Measurements from ENCODE around the gene DHRS3.
"Not testable (repeated sequence)": the region's sequence is repeated elsewhere in the genome, so short reads cannot be mapped to it uniquely, and the experiment has no call there.

The DHRS3 gene

DNA sequence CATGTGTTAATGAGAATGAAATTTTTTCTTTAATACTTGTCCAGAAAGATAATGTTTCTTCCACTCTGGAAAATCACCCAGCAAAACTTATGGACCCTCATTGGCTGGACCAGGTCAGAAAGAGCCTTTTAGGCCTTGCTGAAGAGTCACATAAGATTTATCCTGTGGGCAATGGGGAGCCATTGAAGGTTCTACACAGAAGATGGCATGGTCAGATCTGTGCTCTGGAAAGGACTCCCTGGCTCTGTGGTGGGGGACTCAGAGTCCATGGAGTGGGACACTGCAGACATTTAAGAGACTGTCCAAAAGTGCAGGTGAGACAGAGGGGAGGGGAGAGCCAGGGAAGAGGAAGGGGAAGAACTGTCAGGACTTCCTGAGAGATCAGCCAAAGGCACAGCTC lies 66.4 kb downstream of the DHRS3 start:
- no peak for DNase-seq

DNA sequence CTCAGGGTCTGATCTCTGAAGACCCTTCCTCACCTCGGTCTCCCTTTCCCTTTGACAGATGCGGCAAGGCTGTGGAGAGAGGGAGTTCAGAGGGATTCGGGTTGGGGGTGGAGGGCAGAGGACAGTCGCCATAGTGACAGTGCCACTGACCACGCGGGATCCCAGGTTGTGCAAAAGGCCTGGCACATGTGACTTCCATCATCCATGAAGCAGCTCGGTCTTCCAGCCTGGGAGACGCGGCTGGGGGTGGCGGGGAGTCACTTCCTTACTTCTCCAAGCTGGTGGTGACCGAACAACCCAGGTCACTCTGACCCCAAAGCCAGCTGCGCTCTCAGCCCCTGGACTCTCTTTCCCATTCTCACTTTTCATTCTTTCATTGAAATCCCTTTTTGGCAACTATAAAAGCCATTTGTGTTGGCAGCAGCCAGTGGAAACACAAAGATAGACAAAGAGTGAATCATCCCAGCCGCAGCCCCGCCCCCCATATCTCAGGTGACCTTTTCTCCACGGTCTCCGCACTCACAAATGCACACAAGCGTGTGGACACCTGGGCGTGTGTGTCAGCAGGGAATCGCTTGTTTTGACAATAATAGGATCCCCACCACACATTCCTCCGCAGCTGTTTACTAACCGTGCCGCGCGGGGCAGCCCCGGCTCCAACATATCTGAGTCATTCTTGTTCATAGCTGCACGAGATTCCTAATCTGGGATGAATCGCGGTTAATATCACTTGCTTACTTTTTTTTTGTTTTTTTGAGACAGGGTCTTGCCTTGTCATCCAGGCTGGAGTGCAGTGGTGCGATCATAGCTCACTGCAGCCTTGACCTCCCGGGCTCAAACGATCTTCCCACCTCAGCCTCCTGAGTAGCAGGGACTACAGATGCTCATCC lies 68.3 kb downstream of the DHRS3 start:
- DNase-seq, result no peak

DNA sequence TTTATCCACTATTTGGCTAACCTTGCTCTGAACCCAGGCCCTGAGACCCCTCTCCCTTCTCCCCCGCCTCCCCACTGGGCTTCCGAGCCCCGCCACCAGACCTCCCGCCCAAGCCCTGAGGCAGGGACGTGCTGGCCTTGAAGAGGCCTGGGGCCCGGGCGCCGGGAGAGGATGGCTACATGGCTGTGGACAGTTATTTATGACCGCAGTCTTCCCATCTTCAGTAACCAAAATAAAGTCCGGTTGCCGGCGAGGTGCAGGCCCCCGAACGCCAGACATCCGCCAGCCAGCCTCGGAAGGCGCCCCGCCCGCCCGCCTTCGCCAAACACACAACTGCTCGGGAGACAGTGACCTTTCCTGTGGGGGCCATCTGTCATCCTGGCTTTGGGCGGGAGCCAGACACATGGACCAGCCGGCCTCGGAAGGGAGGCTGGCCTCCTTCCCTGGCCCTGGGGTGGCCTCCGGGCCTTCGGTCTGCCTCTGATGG lies 69.0 kb downstream of the DHRS3 start:
- DNase-seq, result no peak

DNA sequence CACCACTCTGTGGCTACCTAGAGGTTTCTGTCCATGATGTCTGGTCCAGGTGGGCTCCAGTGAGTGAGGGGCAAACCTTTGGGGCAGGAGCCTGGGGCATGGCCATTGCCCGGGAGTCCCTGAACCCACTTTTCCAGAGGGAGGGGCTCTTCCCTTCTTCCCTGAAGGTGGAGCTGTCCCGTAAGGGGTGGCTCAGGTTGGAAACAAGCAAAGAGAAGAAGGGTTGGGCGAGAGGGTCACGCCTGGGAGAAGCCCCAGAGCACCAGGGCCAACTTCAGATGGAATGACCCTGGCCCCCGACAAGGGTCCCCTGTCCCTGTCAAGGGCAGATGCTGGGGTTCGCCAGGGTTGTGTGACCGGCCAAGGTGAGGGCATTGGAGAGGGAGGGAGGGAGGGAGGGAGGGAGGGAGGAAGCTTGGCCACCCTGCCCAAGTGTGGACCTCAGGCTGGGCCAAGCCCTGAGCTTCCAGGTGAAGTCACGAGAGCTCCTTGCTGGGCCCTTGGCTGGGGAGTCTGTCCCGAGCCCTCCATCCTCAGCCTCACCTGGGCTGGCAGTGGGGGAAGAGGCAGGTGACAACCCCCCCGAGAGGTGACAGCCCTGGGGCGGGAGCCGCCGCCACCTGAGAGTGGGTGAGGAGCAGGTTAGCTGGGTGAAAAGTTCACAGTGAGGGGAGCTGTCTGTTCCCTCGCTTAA lies 69.6 kb downstream of the DHRS3 start:
- DNase-seq, result no peak

DNA sequence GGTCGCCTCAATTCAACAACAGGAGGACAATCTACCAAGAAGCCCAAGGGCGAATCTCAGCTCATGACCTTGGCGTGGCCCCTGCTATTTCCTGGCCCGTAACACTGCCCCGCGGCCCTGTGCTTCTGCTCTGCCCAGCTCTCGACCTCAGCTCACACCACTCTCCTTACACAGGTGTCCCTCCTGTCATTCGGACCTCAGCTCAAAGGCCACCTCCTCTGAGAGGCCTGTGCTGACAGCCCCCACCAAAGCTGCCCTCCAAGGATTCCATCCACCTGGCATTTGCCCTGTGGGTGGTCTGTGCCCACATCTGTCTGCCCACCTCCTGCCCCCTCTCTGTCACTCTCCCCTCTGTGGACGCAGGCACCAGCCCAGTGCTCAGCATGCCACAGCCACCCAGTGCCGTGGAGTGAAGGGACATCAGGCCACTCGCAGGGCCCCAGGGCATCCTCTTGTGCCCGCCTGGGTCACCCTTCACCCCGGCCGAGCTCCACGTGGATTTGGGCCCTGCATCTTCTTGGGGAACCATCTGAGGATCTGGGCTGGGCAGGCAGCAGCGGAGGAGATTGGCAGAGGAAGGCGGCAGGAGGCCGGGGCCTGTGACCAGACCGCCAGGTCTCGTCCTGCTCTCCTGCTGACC lies 70.3 kb downstream of the DHRS3 start:
- no peak for DNase-seq

DNA sequence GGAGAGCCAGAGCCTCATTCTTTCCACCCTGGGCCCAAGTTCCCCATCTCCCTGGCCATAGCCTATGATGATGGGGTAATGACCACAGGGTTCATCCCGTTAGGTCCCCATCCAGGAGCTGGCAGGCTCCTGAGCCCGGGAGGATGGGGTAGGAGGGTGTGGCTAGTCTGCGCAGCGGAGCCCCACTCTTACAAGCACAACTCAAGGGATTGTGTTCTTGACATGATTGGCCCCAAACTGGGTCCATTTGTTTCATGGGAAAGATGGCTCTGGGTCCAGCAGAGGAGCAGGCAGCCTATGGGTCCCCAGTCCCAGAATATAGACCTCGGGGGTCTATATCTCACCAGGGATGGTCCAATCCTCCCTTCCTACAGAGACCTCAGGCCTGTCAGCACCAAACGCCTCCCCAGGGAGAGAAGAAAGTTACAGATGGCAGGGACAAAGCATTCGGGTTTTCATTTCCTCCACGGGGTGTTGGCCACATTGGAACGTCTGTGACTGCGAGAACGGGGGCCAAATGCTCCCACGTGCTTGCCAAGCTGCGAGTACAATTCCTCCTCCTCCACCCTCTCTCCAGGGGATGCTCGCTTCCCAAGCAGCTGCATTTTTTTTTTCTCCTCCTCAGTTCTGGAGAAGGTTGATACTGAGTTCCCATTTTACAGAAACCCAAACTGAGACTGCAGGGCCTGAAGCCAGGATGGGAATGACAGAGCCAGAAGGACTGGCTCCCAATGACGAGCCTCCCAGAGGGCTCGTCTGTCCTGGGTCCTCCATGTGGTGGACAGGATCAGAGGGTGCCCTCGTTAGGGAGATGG lies 71.0 kb downstream of the DHRS3 start:
- no peak for DNase-seq

DNA sequence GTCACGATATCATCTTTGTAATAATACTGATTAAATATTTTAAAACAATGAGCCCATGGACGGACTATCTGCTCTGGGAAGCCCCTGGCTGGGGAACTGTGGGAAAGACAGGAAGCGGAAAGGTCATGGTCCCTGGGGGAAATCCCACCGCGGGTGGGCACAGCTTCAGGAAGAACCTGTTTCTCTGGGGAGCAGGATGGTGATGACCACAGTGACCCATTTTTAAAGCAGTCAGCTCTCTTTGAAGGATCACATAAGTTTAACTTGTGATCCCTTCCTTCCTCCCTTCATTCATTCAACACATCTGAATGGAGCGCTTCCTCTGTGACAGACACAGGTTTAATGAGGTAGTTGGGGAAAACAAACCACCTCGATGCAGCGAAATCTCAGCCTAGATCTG lies 73.0 kb downstream of the DHRS3 start:
- DNase-seq, result no peak

DNA sequence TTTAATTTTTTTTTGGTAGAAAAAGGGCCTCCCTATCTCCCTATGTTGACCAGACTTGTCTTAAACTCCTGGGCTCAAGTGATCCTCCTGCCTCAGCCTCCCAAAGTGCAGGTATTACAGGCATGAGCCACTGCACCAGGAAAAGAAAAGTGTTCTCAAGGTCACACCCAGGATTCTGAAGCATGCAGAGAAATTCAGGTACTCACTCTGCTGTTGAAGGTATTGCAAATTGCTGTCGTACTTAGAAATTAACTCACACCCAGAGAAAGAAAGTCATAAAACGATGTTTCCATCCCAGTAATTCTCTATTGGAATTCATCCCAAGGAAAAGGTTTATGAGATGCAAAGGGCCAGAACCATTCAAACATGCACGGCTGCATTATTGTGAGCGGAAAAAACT lies 73.7 kb downstream of the DHRS3 start:
- DNase-seq, result no peak

DNA sequence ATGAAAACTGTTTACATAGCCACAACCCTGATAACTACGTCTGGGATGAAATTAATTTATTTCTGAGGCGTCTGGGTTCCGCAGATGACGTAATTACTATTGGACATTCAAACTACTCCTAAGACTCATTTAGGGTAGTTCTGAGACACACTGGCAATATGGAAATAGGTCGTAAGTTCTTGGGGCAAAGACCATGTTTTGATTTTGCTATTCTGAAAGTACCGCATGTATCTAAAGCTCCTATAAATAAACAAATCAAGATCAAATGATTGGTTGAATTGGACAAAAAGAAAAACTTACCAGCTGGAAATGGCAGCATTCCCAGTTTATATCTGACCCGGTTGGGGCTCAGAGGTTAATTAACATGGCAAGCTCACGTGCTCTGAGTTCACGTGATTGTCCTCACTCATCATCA lies 74.3 kb downstream of the DHRS3 start:
- DNase-seq, result no peak

DNA sequence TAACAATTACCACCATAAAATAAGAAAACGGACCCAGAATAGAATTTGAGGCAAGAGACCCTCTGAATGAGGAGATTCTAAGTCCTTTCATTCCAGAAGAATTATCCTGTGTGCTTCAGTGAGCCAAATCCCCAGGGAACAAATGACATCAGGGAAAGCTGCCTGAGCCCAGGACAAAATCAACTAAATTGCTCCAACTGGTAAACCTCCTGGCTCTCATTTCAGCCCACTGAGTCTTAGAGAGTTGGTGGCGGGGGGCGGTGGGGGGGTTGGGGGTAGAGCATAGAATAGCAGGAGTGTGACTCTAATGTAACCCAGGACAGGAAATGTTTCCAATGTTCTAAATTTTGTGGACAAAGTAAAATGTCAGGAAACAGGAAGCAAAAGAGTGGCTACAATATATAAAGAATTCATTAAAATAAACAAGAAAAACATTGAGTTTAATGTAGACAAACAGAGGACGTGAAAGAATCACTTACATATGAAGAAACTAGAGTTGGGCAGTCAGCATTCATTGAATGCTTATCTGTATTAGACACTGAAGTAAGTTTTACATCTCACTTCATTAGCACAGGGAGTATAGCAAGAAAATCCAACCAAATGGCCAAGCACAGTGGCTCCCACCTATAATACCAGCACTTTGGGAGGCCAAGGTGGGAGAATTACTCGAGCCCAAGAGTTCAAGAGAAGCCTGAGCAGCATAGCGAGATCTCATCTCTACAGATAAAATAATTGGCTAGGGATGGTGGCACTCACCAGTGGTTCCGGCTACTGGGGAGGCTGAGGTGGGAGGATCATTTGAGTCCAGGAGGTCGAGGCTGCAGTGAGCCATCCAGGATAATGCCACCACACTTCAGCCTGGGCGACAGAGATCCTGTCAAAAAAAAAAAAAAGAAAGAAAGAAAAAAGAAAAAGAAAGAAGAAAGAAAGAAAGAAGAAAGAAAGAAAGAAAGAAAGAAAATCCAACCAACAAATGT lies 75.1 kb downstream of the DHRS3 start:
- DNase-seq, result no peak

DNA sequence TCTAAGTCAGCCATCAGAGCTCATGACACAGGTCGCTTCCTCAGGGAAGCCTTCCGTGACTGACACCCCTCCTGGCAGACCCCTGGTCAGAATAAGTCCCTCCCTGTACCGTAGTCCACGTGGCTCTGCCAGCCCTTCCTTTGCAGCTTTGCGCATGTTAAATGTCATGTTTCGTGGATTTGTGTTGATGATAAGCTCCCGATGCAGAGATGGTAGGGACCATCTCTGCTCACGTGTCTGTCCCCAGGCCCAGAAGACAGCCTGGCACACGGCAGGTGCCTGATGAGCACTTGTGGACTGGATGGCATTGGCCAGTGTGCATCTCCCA lies 75.9 kb downstream of the DHRS3 start:
- DNase-seq, result no peak

DNA sequence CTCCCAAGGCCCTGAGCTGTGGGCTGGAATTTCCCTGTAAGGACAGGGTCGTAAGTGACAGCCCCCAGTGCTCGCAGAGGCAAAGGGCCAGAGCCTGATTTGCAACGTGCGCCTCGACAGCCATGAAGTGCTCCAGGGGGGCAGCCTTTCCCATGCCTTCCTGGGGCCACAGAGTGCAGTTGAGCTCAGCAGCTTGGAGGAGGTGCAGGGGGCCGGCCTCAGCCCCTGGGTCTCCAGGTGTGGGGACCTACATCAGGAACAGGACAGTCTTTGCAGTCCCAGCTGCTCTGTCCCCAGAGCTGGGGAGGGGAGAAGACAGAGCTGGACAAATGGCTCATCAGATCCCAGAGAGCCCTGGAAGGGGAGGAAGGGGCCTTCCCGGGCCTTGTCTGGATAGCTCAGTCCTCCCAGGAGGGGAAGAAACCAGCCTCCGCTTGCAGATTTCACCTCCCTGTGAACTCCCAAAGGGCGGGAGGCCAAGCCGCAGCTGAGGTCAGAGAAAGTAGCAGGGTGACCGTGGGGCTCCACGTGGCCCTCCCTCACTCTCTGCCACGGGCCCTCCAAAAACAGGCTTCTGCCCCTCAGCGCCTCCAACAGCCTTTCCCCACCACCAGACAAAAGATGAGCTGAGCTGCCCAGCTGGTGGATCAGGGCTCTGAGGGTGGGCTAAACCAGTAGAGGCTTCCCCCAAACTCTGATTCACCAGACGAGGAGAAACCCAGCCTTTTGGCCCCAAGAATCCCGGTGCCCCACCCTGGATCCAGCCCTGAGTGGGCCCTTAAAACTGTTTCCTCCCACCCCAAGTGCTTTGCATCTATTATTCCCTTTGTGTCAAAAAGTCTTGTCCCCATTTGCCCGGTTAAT lies 76.5 kb downstream of the DHRS3 start:
- no peak for DNase-seq

DNA sequence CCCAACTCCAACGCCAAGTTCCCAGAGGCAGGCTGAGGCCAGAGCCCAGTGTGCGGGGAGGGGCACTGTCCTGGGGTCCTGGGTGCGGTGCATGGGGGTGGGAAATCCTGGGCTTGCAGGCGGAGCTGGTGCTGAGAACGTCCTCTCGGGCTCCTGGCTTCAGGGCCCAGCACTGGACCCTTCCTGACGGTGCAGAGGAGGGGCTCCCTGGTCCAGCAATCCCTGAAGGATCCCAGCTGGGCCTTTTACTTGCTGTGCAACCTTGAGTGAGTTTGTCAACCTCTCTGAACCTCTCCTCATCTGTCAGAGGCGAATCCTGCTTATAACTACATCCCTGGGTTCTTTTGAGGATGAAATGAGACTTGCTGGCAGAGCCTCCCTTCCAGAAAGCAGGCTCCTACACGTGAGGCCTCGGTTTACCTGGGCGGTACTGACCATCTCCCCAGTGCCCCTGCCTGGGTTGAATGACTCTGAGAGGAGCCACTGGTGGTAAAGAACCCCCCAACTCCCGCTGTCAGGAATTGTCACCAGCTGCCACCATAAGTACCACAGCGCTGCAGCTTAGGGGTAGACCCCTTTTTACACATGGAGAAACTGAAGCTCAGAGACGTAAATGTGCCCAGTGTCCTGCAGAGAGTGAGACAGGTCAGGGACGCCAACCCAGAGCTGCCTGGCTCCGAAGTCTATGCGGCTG lies 77.3 kb downstream of the DHRS3 start:
- no peak for DNase-seq

DNA sequence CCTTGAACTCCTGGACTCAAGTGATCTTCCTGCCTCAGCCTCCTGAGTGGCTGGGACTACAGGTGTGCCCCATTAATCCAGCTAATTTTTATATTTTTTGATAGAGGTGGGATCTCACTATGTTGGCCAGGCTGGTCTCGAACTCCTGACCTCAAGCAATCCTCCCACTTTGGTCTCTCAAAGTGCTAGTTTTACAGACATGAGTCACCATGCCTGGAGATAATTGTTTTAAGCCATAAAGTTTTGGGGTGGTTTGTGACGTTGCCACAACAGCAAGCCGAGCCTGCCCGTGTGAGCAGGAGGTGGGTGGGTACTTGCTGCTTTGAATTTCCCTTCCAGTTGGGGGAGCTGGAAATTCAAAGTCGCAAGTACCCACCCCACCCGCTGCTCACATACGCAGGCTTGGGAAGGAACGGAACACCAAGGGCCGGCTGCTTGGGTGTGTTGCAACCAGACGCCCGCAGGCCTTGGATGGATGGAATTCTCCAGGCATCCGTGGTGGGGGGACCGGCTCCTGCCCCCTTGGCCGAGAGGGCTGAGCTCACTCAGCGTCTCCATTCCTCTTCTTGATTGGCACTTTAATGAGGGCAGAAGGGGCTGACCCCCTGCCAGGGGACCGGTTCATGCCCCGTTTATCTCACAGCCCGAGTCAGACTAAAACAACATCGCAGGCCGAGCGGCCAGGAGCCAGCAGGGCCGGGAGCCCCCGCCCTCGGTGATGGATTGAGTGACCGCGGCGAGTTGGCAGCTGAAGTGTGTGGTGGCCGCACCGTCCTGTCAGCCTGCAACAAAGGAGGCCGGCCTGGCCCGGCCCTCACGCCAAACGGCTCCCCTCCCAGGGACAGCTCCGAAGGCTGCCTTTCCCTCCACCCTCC lies 78.1 kb downstream of the DHRS3 start:
- DNase-seq, result peak in 1 of 2 donors; percentile 25

DNA sequence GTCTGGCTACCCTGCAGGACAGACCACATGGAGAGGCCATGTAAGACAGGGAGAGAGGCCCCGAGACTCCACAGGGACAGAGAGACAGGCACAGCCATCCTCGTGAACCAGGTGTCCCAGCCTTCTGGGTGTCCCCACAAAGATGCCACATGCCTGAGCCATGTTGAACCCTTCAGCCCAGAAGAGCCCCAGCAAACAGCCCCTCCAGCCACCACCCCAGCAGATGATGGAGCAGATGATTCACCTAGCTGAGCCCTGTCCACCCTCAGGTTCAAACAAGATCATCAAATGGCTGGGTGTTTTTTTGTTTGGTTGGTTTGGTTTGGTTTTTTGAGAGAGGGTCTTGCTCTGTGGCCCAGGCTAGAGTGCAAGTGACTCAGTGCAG lies 78.7 kb downstream of the DHRS3 start:
- no peak for DNase-seq

DNA sequence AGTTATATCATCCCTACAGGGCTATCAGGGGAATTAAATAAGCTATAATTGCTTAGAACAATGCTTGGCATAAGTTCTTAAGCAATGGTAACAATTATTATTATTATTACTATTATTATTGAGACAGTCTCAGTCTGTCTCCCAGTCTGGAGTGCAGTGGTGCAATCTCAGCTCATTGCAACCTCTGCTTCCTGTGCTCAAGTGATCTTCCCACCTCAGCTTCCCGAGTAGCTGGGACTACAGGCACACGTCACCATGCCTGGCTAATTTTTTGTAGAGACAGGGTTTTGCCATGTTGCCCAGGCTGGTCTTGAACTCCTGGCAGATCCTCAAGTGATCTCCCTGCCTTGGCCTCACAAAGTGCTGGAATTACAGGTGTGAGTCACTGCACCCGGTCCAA lies 79.5 kb downstream of the DHRS3 start:
- DNase-seq, result not testable (repeated sequence)

DNA sequence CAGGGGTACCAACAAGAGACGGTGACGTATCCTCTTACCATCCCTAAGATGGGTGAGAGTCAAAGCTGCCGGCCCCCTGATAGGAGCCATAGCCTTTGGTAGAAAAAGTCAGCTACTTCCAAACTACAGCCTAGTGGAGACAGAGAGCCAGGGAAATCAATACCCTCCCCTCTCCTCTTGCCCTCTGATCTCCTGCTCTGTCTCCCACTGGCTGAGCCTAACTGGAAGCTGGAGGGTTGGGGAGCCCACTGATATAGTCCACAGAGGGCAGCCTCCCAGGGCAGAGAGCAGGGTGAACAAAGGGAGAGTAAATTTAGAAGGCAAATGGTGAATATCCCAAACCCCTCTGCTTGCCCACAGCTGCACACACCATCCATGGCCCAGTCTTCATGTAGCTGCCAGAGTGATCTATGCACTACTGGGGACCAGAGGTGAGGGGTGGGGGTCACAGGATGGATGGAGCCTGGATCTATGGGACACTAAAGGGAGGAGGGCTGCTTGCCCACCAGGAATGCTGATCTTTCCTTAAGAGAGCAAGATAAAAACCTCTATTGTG lies 80.0 kb downstream of the DHRS3 start:
- no peak for DNase-seq

DNA sequence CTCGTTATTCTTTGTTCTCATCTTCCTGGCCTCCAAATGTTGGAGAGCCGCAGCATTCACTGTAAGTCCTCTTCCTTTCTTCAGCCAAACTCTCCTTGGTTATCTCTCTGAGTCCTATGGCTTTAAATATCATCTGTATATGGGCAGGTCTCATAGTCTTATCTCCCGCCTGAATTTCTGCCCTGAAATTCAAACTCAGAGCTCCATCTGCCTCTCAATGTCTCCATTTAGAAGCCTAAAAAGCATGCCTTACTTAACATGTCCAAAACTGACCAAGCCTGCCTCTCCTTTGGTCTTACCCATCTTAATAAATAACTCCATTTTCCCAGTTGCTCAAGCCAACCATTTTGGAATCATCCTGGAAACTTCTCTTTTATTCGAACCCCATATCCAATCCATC lies 80.7 kb downstream of the DHRS3 start:
- no peak for DNase-seq
